NB4 (cell line): ENCODE measurements around the gene DEFB131B.
"Not testable (repeated sequence)": the region's sequence is repeated elsewhere in the genome, so short reads cannot be mapped to it uniquely, and the experiment has no call there.

Experiments used
- DNase-seq: peaks from one replicate; pipeline ENCODE4 v3.0.0; 2010; ENCODE audit warnings: low read depth
- H3K4me3 ChIP-seq: one replicate; pipeline ENCODE4 v1.5.1; 2011; ENCODE audit warnings: mild to moderate bottlenecking, low read depth, low read length, moderate library complexity
- CTCF ChIP-seq: IDR thresholded peaks from one replicate; pipeline ENCODE4 v1.5.1; 2012; ENCODE audit warnings: low read depth, low read length
- MAX ChIP-seq: IDR thresholded peaks from 2 replicates; pipeline ENCODE4 v1.6.1; 2011; ENCODE audit warnings: low read depth, low read length
- MYC ChIP-seq: IDR thresholded peaks from 2 replicates; pipeline ENCODE4 v1.6.1; 2011; ENCODE audit warnings: low read depth, low read length
- POLR2A ChIP-seq: IDR thresholded peaks from 2 replicates; pipeline ENCODE4 v1.6.1; 2011; ENCODE audit warnings: mild to moderate bottlenecking; ENCODE audit not compliant: insufficient read length; ENCODE audit errors: extremely low read depth

The DEFB131B gene

DNA sequence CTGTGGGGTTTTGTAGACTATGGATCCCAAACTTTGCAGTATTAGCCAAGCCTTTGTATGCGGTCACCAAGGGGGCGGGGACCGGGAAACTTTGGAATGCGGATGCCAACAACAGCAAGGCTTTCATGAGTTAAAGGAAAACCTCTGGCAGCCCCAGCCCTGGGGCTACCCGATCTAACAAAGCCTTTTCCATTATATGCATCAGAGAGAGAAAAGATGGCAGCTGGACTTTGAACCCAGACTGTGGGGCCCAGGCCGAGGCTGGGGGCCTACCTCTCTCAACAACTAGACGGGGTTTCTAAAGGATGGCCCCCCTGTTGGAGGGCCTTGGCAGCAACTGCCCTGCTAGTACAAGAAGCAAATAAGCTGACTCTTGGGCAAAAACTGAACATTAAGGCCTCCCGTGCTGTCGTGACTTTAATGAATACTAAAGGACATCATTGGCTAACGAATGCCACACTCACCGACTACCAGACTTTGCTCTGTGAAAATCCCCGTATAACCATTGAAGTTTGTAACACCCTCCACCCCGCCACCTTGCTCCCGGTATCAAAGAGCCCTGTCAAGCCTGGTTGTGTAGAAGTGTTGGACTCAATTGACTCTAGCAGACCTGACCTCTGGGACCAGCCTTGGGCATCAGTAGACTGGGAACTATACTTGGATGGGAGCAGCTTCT, 10.2 kb downstream of the DEFB131B start:
- not testable (repeated sequence) for H3K4me3 ChIP-seq, DNase-seq

DNA sequence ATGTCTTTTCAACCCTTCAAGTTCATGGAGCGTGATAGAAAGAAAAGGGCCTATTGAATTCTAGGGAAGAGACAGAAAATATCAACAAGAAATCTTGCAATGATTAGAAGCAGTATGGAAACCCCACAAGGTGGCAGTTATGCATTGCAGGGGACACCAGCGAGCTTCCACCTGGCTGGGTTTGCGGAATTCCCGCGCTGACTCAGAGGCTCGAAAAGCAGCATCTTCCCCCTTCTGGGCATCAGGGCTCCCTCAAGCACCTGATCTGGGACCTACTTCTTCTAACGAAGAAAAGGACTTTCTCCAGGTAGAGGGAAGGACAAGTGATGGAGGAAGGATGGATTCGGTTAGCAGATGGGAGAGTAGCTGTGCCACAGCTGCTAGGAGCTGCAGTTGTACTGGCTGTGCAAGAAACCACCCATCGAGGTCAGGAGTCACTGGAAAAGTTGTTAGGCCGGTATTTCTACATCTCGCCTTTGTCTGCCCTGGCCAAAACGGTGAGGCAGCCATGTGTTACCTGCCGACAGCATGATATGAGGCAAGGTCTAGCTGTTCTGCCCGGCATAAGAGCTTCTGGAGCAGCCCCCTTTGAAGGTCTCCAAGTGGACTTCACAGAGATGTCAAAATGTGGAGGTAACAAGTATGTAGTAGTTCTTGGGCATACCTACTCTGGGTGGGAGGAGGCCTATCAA, 11.1 kb downstream of the DEFB131B start:
- H3K4me3 ChIP-seq, DNase-seq: not testable (repeated sequence)

DNA sequence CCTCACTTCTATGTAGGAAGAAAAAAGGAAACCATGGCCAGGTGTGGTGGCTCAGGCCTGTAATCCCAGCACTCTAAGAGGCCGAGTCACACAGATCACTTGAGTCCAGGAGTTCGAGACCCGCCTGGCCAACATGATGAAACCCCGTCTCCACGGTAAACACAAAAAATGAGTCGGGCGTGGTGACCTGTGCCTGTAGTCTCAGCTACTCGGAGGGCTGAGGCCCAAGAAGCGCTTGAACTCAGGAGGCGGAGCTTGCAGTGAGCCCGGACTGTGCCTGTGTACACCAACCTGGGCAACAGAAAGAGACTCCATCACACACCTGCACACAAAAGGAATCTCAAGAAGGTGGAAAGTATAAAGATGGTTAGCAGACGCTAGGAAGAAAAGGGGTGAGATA, 17.7 kb downstream of the DEFB131B start:
- DNase-seq, result no peak
- TF ChIP-seq MAX (no peak), CTCF (no peak), MYC (no peak), POLR2A (no peak)
- no peak overlapping the region for H3K4me3 ChIP-seq

DNA sequence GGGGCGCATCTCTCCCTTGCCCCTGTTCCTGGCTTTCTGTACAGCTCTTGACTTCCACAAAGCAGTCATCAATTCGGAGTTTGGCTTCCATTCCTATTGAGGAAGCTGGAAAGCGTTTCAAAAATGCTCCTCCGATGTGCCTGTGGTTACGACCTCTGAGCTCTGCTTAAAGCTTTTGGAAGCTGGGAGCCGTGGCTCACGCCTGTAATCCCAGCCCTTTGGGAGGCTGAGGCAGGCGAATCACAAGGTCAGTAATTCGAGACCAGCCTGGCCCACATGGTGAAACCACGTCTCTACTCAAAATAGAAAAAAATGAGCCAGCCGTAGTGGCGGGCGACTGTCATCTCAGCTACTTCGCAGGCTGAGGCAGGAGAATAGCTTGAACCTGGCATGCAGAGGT, 22.9 kb downstream of the DEFB131B start:
- DNase-seq, result not testable (repeated sequence)

DNA sequence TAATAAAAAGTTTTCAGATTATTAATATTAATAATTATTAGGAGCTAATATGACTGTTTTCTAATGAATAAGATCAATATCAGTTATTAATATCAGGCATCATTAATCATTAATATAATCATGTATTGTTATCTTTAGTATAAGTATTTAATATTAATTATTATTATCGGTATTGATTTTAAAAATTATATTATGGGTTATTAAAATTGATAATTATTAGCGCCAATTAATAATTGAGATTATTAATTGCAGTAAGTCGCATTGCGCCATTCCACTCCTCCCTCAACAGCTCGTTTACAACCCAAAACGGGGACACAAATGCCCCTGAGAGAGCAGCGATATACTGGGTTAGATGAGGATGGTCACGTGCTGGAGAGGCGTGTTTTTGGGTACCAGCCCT, 30.0 kb downstream of the DEFB131B start:
- no peak for TF ChIP-seq POLR2A
- DNase-seq, result no peak

More for the DNA sequence above, 22.9 kb downstream of the DEFB131B start:
- H3K4me3 ChIP-seq, result not testable (repeated sequence)

DNA sequence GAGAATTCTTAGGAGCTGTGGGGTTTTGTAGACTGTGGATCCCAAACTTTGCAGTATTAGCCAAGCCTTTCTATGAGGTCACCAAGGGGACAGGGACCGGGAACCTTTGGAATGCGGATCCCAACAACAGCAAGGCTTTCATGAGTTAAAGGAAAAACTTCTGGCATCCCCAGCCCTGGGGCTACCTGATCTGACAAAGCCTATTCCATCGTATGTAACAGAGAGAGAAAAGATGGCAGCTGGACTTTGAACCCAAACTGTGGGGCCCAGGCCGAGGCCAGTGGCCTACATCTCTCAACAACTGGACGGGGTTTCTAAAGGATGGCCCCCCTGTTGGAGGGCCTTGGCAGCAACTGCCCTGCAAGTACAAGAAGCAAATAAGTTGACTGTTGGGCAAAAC, 32.5 kb downstream of the DEFB131B start:
- DNase-seq, H3K4me3 ChIP-seq: not testable (repeated sequence)

More for the DNA sequence above, 30.0 kb downstream of the DEFB131B start:
- no peak overlapping the region for H3K4me3 ChIP-seq

- not testable (repeated sequence) for H3K4me3 ChIP-seq, DNase-seq
Measured at GRCh38 chr11:71911321-71911985, 33.2 kb downstream of the DEFB131B start.

DNA sequence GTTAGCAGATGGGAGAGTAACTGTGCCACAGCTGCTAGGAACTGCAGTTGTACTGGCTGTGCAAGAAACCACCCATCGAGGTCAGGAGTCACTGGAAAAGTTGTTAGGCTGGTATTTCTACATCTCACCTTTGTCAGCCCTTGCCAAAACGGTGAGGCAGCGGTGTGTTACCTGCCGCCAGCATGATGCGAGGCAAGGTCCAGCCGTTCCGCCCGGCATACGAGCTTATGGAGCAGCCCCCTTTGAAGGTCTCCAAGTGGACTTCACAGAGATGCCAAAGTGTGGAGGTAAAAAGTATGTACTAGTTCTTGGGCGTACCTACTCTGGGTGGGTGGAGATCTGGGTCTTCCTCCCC, 33.7 kb downstream of the DEFB131B start:
- DNase-seq, H3K4me3 ChIP-seq: not testable (repeated sequence)

DNA sequence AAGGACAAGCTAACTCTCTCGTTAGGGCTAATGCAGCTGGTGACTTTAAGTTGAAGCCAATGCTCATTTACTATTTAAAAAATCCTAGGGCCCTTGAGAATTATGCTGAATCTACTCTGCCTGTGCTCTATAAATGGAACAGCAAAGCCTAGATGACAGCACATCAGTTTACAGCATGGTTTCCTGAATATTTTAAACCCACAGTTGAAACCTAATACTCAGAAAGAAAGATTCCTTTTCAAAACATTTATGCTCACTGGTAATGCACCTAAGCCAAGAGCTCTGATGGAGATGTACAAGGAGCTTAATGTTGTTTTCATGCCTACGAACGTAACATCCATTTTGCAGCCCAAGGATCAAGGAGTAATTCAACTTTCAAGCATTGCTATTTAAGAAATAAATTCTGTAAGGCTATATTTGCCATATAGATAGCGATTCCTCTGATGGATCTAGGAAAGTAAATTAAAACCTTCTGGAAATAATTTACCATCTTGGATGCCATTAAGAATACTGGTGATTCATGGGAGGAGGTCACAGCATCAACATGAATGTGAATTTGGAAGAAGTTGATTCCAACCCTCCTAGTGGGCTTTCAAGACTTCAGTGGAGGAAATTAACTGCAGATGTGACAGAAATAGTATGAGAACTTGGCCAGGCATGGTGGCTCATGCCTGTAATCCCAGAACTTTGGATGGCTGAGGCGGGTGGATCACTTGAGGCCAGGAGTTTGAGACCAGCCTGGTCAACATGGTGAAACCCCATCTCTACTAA, 35.7 kb downstream of the DEFB131B start:
- no peak overlapping the region for H3K4me3 ChIP-seq
- TF ChIP-seq MYC, result no peak
- no peak for TF ChIP-seq POLR2A
- TF ChIP-seq MAX, result no peak
- no peak for TF ChIP-seq CTCF
- no peak for DNase-seq
